K562 (cell line): Measurements from ENCODE around the gene HGS.

ENCODE experiments used
- ATF1 ChIP-seq, 2 experiments: fragments of 450-650 bp in 1 of 2; IDR thresholded peaks; 2 replicates each; pipeline ENCODE4 v1.6.1; 2016; ENCODE audit warnings: missing compliant biosample characterization in 1 of 2, missing genetic modification characterization in 1 of 2
- CHD2 ChIP-seq: IDR thresholded peaks from 2 replicates; pipeline ENCODE4 v1.6.1; 2011; ENCODE audit warnings: low read depth, low read length
- CTCF ChIP-seq, 3 experiments: IDR thresholded peaks in 2 of 3; conservative IDR thresholded peaks in 1 of 3; 2 replicates each; pipeline ENCODE4 v1.5.1; 2011 to 2012; ENCODE audit warnings: low read length in 3 of 3, mild to moderate bottlenecking in 3 of 3, control low read depth in 2 of 3, improper control_type of control experiment in 1 of 3, inconsistent platforms in 1 of 3, low read depth in 1 of 3, mixed read lengths in 1 of 3, moderate library complexity in 1 of 3; ENCODE audit not compliant: insufficient read depth in 2 of 3
- EZH2 ChIP-seq: IDR thresholded peaks from 2 replicates; pipeline ENCODE4 v1.6.1; 2012; ENCODE audit warnings: low read depth, mild to moderate bottlenecking, inconsistent platforms, low read length, borderline replicate concordance
- FOS ChIP-seq: IDR thresholded peaks from 3 replicates; pipeline ENCODE4 v1.6.1; 2011; ENCODE audit not compliant: insufficient read length; ENCODE audit errors: extremely low read depth
- FOXK1 ChIP-seq: sonication (generic); formaldehyde crosslinking; IDR thresholded peaks from 2 replicates; pipeline ENCODE4 v1.8.0; 2022; ENCODE audit warnings: missing genetic modification reagents, mild to moderate bottlenecking, borderline replicate concordance
- IRF9 ChIP-seq: fragments of 450-650 bp; IDR thresholded peaks from 2 replicates; pipeline ENCODE4 v1.6.1; 2016; ENCODE audit warnings: missing biosample characterization, missing genetic modification characterization
- POLR2AphosphoS5 ChIP-seq: IDR thresholded peaks from 2 replicates; pipeline ENCODE4 v1.6.1; 2011; ENCODE audit warnings: mild to moderate bottlenecking, low read depth, low read length, moderate library complexity; ENCODE audit not compliant: control insufficient read depth, insufficient read depth
- RERE ChIP-seq: sonication (generic); formaldehyde crosslinking; IDR thresholded peaks from 2 replicates; pipeline ENCODE4 v1.8.0; 2023; ENCODE audit warnings: missing genetic modification reagents, mild to moderate bottlenecking, borderline replicate concordance
- REST ChIP-seq, 2 experiments: fragments of 450-650 bp; formaldehyde crosslinking in 1 of 2; IDR thresholded peaks; 2 replicates each; pipeline versions ENCODE4 v1.4.0 to v1.6.1; 2014 to 2020; ENCODE audit warnings: mild to moderate bottlenecking in 2 of 2, borderline replicate concordance in 1 of 2, low read depth in 1 of 2
- ZBTB33 ChIP-seq: sonication (generic); formaldehyde crosslinking; IDR thresholded peaks from 2 replicates; pipeline ENCODE4 v1.8.1; 2023; ENCODE audit warnings: mild to moderate bottlenecking, missing genetic modification reagents
- ZKSCAN8 ChIP-seq: fragments of 200-800 bp; sonication (Bioruptor generic); IDR thresholded peaks from 2 replicates; pipeline ENCODE4 v1.6.1; 2016; ENCODE audit warnings: missing genetic modification characterization, missing compliant biosample characterization
- ZNF232 ChIP-seq: sonication (generic); formaldehyde crosslinking; IDR thresholded peaks from 2 replicates; pipeline ENCODE4 v1.8.0; 2022; ENCODE audit warnings: mild to moderate bottlenecking, missing genetic modification reagents
- ZNF24 ChIP-seq: fragments of 450-650 bp; IDR thresholded peaks from 2 replicates; pipeline ENCODE4 v1.6.1; 2016

- TF ChIP-seq REST (IDR thresholded peaks at IDR 0.05; ENCODE audit: borderline replicate concordance) (no peak), REST (CRISPR knock-in tag; IDR thresholded peaks at IDR 0.05; ENCODE audit: low read depth) (no peak), ZNF24 (no peak), FOS (no peak), EZH2 (no peak), CTCF (IDR thresholded peaks at IDR 0.05 in 2 of 3, conservative IDR thresholded peaks at IDR 0.05 in 1 of 3; ENCODE audit: insufficient read depth in 2 of 3, low read depth in 1 of 3, low read length in 3 of 3) (no peak), CHD2 (no peak), POLR2AphosphoS5 (no peak), IRF9 (tag) (no peak), FOXK1 (CRISPR knock-in tag) (no peak), ZBTB33 (CRISPR knock-in tag) (no peak), RERE (CRISPR knock-in tag) (no peak), ZNF232 (no peak), ZKSCAN8 (no peak), ATF1 (CRISPR knock-in tag; IDR thresholded peaks at IDR 0.05) (no peak), ATF1 (tag; IDR thresholded peaks at IDR 0.05) (no peak)
These were observed 27.0 kb upstream of the HGS start for GRCh38 chr17:81656835-81657234.
